ENCODE data around the gene SEMA4F. TPM values are rescaled to one million over a fixed set of nuclear protein-coding genes. Genes with fewer than 3 reads are reported as not detected.

SEMA4F gene
- total RNA-seq, 1 donor from 2014 or later, result 4.4 TPM

DNA sequence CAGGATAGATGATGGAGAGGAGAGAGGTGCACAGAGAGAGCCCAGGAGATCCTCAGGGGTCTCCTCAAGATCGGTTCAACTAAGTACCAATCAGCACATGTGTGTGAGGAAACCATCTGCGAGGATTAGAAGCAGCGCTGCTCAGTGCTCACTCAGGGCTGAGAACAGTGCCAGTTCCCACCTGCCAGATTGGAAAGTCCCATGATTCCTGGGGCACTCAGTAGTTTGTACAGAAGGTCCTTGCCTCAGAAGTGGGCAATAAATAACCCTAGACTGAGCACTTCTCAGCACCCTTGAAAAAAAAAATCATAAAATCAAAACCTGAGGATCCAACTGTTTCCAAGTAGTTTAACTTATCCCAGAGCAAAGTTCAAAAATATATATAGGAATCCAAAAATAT is 53.8 kb downstream of the SEMA4F start:
- DNase-seq (ENCODE audit: low read depth), result no peak

DNA sequence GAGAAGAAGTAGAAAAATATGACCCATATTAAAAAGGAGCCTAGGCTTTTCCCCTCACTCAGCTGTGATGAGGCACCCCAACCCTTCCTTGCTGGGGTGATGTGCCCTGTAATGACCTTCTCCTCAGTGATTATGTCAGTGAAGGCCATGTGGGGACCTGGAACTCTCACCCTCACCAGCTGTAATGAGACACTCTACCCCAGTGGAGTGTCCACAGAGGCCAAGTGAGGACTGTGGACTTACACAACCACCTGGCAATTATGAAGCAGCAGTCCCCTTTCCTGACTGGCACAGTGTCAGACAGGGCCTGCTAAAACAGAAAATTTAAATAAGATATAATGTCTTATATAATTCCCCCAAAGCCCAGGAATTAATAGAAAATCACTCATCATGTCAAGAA is 54.2 kb downstream of the SEMA4F start:
- DNase-seq (ENCODE audit: low read depth), result peak; percentile 27

DNA sequence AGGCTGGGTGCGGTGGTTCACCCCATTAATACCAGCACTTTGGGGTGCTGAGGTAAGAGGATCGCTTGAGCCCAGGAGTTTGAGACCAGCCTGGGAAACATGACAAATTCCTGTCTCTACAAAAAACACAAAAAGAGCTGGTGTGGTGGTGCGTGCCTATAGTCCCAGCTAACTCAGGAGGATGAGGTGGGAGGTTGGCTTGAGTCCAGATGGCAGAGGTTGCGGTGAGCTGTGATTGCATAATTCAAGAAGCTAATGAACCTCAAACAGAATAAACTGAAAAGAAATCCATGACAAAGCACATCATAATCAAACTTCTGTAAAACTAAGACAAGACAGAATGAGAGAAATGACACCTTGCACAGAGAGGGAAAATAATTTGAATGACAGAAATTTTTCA is 54.8 kb downstream of the SEMA4F start:
- no peak for DNase-seq (ENCODE audit: low read depth)

DNA sequence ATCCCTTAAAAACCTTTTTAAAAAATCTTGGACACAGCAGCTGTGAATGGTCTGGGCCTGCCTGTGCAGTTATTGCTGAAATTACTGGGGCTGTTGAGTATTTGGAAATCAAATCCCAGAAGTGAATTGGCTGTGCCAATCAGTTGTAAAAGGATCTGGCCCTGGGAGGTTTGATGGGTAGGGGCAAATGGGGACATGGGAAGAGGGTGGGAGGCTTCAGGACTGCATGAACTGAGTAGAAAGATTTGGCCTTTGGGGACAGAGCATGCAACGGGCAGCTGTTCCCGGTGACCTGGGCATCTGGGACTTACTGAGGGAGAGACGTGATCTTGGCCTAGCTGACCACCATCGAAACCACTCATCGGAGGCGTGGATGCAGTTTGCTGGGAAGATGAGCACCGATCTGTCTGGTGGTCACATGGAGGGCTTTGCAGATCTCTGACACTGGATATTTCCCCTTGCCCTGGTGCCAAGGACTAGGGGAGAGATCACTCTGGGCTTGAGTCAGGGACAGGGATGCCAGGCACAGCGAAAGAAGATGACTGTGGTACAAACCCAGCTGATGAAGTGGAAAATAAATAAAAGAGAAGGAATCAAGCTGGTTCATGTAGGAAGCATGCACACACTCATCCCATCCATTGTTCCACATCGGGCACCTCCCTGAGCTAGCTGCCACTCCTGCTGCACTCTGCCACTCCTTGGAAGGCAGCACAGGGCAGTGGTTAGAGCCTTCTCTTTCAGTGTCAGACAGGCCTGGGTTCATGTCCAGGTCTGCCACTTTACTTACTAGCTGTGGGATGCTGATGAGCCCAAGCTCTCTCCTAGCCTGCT is 58.4 kb downstream of the SEMA4F start:
- DNase-seq (ENCODE audit: low read depth), result no peak

DNA sequence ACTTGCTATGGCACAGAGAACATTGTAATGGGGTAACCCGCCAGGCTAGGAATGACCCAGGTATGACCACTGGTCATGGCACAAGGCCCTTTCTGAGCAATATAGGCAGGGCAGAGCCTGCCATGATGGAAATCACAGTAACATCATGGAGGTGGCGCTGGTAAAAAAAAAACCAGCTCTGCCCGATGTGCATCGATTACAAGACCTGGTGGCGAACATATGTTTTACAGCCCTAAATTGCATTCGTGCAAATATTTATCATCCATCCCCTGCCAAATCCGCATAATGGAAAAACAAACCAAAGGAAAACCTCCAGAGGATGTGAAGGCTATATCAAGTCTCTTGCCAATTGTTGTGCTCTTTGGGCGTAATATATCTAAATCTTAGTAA is 60.6 kb downstream of the SEMA4F start:
- DNase-seq (ENCODE audit: low read depth), result no peak

DNA sequence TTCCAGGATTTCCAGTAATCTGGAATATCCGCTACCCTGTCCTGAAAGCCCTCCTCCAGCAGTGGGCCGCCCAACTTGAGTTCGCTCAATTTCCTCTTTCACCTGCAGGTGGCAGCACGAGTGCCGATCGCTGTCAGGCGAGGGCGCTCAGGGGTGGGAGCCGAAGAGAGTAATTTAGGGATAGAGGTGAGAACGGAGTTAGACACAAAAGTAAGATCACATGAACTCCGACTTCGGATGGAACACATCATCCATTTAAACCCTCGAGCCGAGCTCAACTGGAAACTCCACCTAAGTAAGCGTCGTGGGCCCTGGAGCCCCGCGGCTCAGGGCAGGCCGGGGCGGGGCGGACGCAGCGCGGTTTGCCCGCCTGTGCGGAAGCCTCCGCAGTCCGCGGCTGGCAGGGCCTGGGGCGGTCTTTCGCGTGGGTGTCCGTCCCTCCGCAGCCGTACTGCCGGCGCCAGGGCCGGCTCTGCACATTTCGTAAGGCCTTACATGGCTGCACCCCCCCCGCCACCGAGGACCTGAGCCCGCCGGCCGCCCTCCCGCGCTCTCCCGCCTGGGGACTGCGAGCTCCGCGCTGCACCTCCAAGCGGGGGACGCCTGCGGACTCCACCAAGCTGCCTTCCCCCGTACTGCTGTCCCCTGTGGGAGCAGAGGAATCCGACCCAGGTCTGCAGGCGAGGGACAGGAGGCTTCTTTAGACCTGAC is 61.2 kb downstream of the SEMA4F start:
- peak; percentile 83 for DNase-seq (ENCODE audit: low read depth)

DNA sequence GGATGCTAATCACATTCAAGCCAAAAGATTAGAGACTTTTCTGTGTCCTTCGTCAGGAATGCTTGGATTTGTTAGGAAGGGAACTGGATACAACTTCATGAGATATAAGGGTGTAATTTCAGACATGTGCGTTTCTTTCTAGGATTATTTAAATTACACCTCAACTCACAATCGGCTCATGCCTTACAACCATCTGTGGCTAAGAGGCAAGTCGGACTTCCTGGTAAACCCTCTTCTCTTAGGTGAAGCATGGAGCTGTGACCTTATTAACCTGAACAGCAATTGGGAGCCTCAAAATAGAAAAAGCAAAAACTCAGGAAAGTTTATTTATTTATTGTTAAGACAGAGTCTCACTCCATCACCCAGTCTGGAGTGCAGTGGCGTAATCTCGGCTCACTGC is 61.8 kb downstream of the SEMA4F start:
- no peak for DNase-seq (ENCODE audit: low read depth)

DNA sequence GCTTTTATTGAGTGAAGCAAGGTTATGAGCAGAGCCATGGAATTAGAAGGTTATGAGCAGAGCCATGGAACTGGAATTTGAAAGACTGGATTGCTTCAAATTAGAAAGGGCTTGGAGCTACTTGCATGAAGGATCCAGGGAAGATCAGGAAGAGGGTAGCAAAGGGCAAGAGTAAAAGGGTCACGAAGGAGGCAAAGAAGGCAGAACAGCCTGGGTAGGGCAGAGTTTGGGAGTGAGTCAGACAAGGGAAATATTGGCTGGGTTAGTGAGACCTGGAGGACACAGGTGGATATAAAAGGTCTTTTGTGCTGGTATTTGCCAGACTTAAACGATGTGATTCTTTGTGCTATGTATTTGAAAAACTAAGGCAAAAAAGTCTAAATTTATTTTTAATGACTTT is 65.0 kb downstream of the SEMA4F start:
- no peak for DNase-seq (ENCODE audit: low read depth)

DNA sequence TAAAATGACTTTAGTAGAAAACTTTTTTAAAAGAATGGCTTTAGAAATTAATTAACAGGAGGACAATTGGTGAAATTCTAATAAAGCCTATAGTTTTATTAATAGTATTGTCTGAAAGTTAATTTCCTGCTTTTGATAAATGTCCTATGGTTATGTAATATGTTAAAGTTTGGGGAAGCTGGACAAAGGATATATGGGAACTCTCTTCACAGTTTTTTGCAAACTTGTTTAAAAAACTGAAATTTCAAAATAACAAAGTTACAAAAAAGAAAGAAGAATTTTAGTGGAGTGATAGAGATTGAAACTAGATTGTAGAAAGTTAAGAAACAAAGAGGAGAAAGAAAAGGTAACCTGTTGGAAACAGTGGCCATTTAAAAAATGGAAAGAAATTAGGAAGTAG is 67.3 kb downstream of the SEMA4F start:
- no peak for DNase-seq (ENCODE audit: low read depth)

DNA sequence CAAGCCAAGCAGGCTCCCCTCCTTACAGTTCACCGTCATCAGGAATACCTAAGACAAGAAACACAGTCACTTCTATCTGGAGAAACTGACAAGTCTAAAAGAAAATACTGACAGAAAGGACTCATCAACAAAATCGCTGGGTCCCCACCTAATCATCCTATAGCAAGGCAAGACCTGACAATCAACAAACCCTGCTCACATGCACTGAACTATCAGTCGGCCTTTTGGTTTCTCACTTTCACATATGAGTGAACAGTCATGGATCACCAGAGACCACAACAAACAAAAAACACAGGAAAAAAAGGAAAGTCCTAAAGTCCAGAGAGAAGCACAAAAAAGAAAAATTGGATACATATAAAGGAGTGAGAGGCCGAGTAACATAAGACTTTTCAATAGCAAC is 70.4 kb downstream of the SEMA4F start:
- no peak for DNase-seq (ENCODE audit: low read depth)

DNA sequence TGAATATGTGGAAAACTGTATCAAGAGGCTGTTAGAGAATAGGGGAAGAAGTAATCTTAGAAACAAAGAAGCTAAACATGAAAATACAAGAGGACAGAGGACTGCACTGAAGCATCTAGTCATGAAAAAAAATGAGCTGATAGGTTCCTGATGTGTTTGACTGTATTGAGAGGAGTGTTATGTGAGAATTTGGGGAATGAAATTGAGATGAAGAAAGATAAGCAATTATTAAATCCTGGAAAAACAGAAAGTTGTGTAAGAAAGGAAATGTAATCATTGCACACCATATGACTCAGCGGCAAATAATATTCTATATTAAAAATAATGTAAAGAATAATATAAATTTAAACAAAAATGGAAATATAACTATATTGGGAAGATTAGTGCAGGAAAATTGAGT is 71.2 kb downstream of the SEMA4F start:
- no peak for DNase-seq (ENCODE audit: low read depth)

DNA sequence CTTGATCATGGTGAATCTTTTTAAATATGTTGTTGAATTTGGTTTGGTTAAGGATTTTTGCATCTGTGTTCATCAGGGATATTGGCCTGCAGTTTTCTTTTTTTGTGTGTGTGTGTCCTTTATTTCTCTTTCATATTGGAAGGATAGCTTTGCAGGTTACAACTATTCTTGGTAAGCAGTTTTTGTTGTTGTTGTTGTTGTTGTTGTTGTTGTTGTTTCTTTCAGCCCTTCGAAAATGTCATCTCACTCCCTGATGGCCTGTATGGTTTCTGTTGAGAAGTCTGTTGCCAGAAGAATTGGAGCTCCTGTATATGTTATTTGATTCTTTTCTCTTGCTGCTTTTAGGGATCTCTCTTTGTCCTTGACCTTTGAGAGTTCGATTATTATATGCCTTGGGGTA is 74.8 kb downstream of the SEMA4F start:
- no peak for DNase-seq (ENCODE audit: low read depth)

DNA sequence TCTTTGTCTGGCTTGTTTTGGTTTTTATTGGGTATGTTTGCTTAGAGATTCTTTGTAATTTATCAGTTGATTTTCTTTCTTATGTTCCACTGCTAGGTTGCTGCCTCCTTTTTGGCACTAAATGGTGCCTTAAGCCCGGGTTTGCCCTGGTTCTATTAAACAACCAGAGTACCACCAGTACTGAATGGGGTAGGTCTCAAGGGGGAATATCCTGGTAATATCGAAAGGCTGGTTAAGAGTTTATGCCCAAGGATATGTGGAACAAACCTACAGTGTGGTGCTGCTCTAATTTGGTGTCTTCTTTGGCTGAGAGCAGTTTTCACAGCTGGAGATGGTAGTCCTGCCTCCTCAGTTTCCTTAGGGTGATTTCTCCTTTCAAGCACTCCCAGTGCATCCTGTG is 76.5 kb downstream of the SEMA4F start:
- DNase-seq (ENCODE audit: low read depth), result no peak

Other genes starting within 250 kb of the SEMA4F start
- gene C2orf81, start 232.6 kb upstream of the SEMA4F start, total RNA-seq, result 0.26 and 1.4 TPM in 2 replicates
- 7.8 TPM in 2 replicates for gene WDR54, start 232.5 kb upstream of the SEMA4F start, total RNA-seq
- 43.3 and 56.6 TPM in 2 replicates for gene RTKN, start 212.3 kb upstream of the SEMA4F start, total RNA-seq
- gene INO80B, start 199.2 kb upstream of the SEMA4F start, total RNA-seq, result 20.0 and 30.8 TPM in 2 replicates
- gene WBP1, start 195.8 kb upstream of the SEMA4F start, total RNA-seq, result 68.4 and 75.4 TPM in 2 replicates
- 56.1 and 67.0 TPM in 2 replicates for gene MOGS, start 188.9 kb upstream of the SEMA4F start, total RNA-seq
- gene MRPL53, start 181.6 kb upstream of the SEMA4F start, total RNA-seq, result 19.7 and 21.6 TPM in 2 replicates
- gene CCDC142, start 171.2 kb upstream of the SEMA4F start, total RNA-seq, result 10.6 and 13.3 TPM in 2 replicates
- gene TTC31, start 171.2 kb upstream of the SEMA4F start, total RNA-seq, result 16.3 and 18.9 TPM in 2 replicates
- 0.68 and 1.5 TPM in 2 replicates for gene LBX2, start 154.6 kb upstream of the SEMA4F start, total RNA-seq
- gene PCGF1, start 146.6 kb upstream of the SEMA4F start, total RNA-seq, result 31.3 and 33.9 TPM in 2 replicates
- 0.13 TPM in 1 of 2 replicates, not detected in the other for gene TLX2, start 139.8 kb upstream of the SEMA4F start, total RNA-seq
- not detected in 2 replicates for gene DQX1, start 128.0 kb upstream of the SEMA4F start, total RNA-seq
- 111 and 125 TPM in 2 replicates for gene AUP1, start 124.5 kb upstream of the SEMA4F start, total RNA-seq
- 33.8 and 41.9 TPM in 2 replicates for gene HTRA2, start 124.3 kb upstream of the SEMA4F start, total RNA-seq
- 3.4 and 5.7 TPM in 2 replicates for gene LOXL3, start 100.3 kb upstream of the SEMA4F start, total RNA-seq
- gene DOK1, start 99.5 kb upstream of the SEMA4F start, total RNA-seq, result 9.5 and 10.5 TPM in 2 replicates
- 0.16 TPM in 1 of 2 replicates, not detected in the other for gene M1AP, start 5.9 kb upstream of the SEMA4F start, total RNA-seq
- 7.0 and 8.3 TPM in 2 replicates for gene HK2, start 179.9 kb downstream of the SEMA4F start, total RNA-seq